A549 (cell line): Measurements from ENCODE around the gene MYO1D. TPM values are rescaled to one million over a fixed set of nuclear protein-coding genes. Genes with fewer than 3 reads are reported as not detected.

Experiments used
- ATAC-seq, 2 experiments: fragments of 200-7000 bp in 1 of 2; fragments of >200 bp in 1 of 2; cut with Nextera tagmentation in 1 of 2; cut with Tn5 transposase in 1 of 2; 3 replicates each; pipeline versions ENCODE4 v1.8.0 to v1.9.1; 2018 to 2020; ENCODE audit warnings: mild to moderate bottlenecking in 1 of 2, moderate library complexity in 1 of 2
- CTCF ChIA-PET: fragments of 300-600 bp; sonication (Branson Sonifier 250); formaldehyde crosslinking; extraction: SDS; loops from one replicate; lab custom pipeline; 2021; ENCODE audit warnings: antibody characterized with exemption, inconsistent platforms; lab: Yijun Ruan, JAX
- POLR2A ChIA-PET: fragments of 350-600 bp; formaldehyde crosslinking; extraction: SDS; loops from one replicate; lab custom pipeline; 2021; ENCODE audit warnings: antibody characterized with exemption, inconsistent platforms; lab: Yijun Ruan, JAX
- DNase-seq, 2 experiments: peaks; one replicate each; pipeline versions ENCODE4 v3.0.0 to v3.0.0-alpha.2; 2011 to 2016; ENCODE audit warnings: low read depth in 1 of 2, low spot score in 1 of 2
- FAIRE-seq: peaks from 2 replicates; lab custom pipeline; 2011; peaks lifted over from hg19 to GRCh38; lab: Jason Lieb, UNC
- H3K27ac ChIP-seq, 2 experiments: fragments of >200 bp; sonication (Bioruptor Twin); formaldehyde crosslinking; 3 replicates each; pipeline ENCODE4 v1.5.1; 2016 to 2017
- H3K4me1 ChIP-seq: fragments of >200 bp; sonication (Bioruptor Twin); formaldehyde crosslinking; 3 replicates; pipeline ENCODE4 v1.6.1; 2016
- H3K4me2 ChIP-seq: fragments of >200 bp; sonication (Bioruptor Twin); formaldehyde crosslinking; 3 replicates; pipeline ENCODE4 v1.6.1; 2016
- H3K4me3 ChIP-seq: fragments of >200 bp; sonication (Bioruptor Twin); formaldehyde crosslinking; 3 replicates; pipeline ENCODE4 v1.5.1; 2016
- H3K9me3 ChIP-seq: fragments of >200 bp; sonication (Bioruptor Twin); formaldehyde crosslinking; 3 replicates; pipeline ENCODE4 v1.6.1; 2016
- CHD2 ChIP-seq: fragments of 150-350 bp; IDR thresholded peaks from 2 replicates; pipeline ENCODE4 v1.6.1; 2014; ENCODE audit warnings: low read length; ENCODE audit not compliant: partially characterized antibody
- CHD4 ChIP-seq: fragments of 200-600 bp; sonication (generic); IDR thresholded peaks from 2 replicates; pipeline ENCODE4 v1.6.1; 2016; ENCODE audit warnings: antibody characterized with exemption, mild to moderate bottlenecking, borderline replicate concordance
- EHF ChIP-seq: fragments of 250-450 bp; sonication (Bioruptor Pico); IDR thresholded peaks from 2 replicates; pipeline ENCODE4 v1.5.0; 2020; ENCODE audit warnings: mild to moderate bottlenecking
- EHMT2 ChIP-seq: fragments of 200-600 bp; sonication (generic); IDR thresholded peaks from 2 replicates; pipeline ENCODE4 v1.6.1; 2016; ENCODE audit warnings: antibody characterized with exemption, low read depth, mild to moderate bottlenecking, moderate library complexity
- ELK1 ChIP-seq: fragments of 150-350 bp; IDR thresholded peaks from 2 replicates; pipeline ENCODE4 v1.6.1; 2014; ENCODE audit warnings: low read depth, mild to moderate bottlenecking, low read length
- HEYL ChIP-seq: fragments of 250-450 bp; sonication (Bioruptor Pico); IDR thresholded peaks from 2 replicates; pipeline ENCODE4 v1.8.0; 2021; ENCODE audit warnings: mild to moderate bottlenecking, moderate library complexity
- HMGXB4 ChIP-seq: fragments of 250-450 bp; sonication (Bioruptor Pico); IDR thresholded peaks from 2 replicates; pipeline ENCODE4 v1.5.0; 2021; ENCODE audit warnings: mild to moderate bottlenecking, moderate library complexity, borderline replicate concordance
- HOXB5 ChIP-seq: fragments of 250-450 bp; sonication (Bioruptor Pico); IDR thresholded peaks from 2 replicates; pipeline ENCODE4 v1.5.0; 2020; ENCODE audit warnings: mild to moderate bottlenecking, moderate library complexity
- KDM5A ChIP-seq: fragments of 200-600 bp; sonication (generic); IDR thresholded peaks from 2 replicates; pipeline ENCODE4 v1.6.1; 2016; ENCODE audit warnings: antibody characterized with exemption, mild to moderate bottlenecking
- MYC ChIP-seq: IDR thresholded peaks from 2 replicates; pipeline ENCODE4 v1.6.1; 2012; ENCODE audit warnings: mild to moderate bottlenecking, inconsistent platforms, low read length, improper control_type of control experiment, borderline replicate concordance
- NPAS2 ChIP-seq: fragments of 250-450 bp; sonication (Bioruptor Pico); IDR thresholded peaks from 2 replicates; pipeline ENCODE4 v1.8.0; 2022; ENCODE audit warnings: mild to moderate bottlenecking, moderate library complexity, borderline replicate concordance
- NR3C1 ChIP-seq: fragments of >200 bp; sonication (Bioruptor Twin); formaldehyde crosslinking; IDR thresholded peaks from 3 replicates; pipeline ENCODE4 v1.6.1; 2017
- PBX3 ChIP-seq: IDR thresholded peaks from 2 replicates; pipeline ENCODE4 v1.6.1; 2012
- POLR2A ChIP-seq: IDR thresholded peaks from 2 replicates; pipeline ENCODE4 v1.6.1; 2012; ENCODE audit warnings: mild to moderate bottlenecking, low read length
- RAD21 ChIP-seq, 2 experiments: fragments of >200 bp in 1 of 2; sonication (Bioruptor Twin) in 1 of 2; formaldehyde crosslinking in 1 of 2; IDR thresholded peaks in 1 of 2; conservative IDR thresholded peaks in 1 of 2; 2 replicates in 1 of 2; 3 replicates in 1 of 2; pipeline ENCODE4 v1.6.1; 2012 to 2018; ENCODE audit warnings: inconsistent platforms in 1 of 2
- RCOR1 ChIP-seq: fragments of 150-350 bp; IDR thresholded peaks from 2 replicates; pipeline ENCODE4 v1.6.1; 2014; ENCODE audit warnings: antibody characterized with exemption, low read length, low read depth
- RFX5 ChIP-seq: fragments of 450-650 bp; IDR thresholded peaks from 2 replicates; pipeline ENCODE4 v1.7.1; 2014; ENCODE audit warnings: antibody characterized with exemption, mild to moderate bottlenecking, moderate library complexity
- SMC3 ChIP-seq: fragments of >200 bp; sonication (Bioruptor Twin); formaldehyde crosslinking; IDR thresholded peaks from 3 replicates; pipeline ENCODE4 v1.6.1; 2018; ENCODE audit warnings: inconsistent platforms
- SREBF2 ChIP-seq: fragments of 450-650 bp; IDR thresholded peaks from 2 replicates; pipeline ENCODE4 v1.6.1; 2014; ENCODE audit warnings: mild to moderate bottlenecking, moderate library complexity
- TFCP2L1 ChIP-seq: fragments of 250-450 bp; sonication (Bioruptor Pico); IDR thresholded peaks from 2 replicates; pipeline ENCODE4 v1.5.0; 2021; ENCODE audit warnings: mild to moderate bottlenecking
- ZC3H11A ChIP-seq: fragments of 450-650 bp; IDR thresholded peaks from 2 replicates; pipeline ENCODE4 v1.6.1; 2014; ENCODE audit warnings: antibody characterized with exemption, mild to moderate bottlenecking
- WGBS: methylation state at CpG from one replicate; pipeline ENCODE4 v1.1.6; 2017; ENCODE audit errors: missing lambda C conversion rate; 5-methylcytosine and 5-hydroxymethylcytosine counted together
- polyA plus RNA-seq, 4 experiments: library from polyadenylated mRNA; depleted of rRNA in 3 of 4; stranded (reverse); fragments of >200 nt; fragmentation: RNase III in 1 of 4; extraction: RNeasy Plus Mini Kit Qiagen cat#74134 plus additional on column Dnase treatment in 1 of 4; gene quantifications; 2 replicates in 3 of 4; 3 replicates in 1 of 4; pipeline ENCODE4 v1.2.3, GENCODE V29; 2011 to 2017

The MYO1D gene
- polyA plus RNA-seq, 2 of the 4 experiments (the other 2 are of a cell fraction): 2.8 to 4.2 TPM

- TF ChIP-seq ELK1 (no peak), TFCP2L1 (CRISPR knock-in tag) (no peak), CHD4 (no peak), NPAS2 (CRISPR knock-in tag) (no peak), CHD2 (no peak), RFX5 (no peak), HMGXB4 (CRISPR knock-in tag) (no peak), HOXB5 (no peak), ZC3H11A (no peak), MYC (no peak)
These were observed 379.3 kb downstream of the MYO1D start (continued) for GRCh38 chr17:32497431-32498205.

GRCh38 chr17:32496395-32497073 lies 380.4 kb downstream of the MYO1D start:
- H3K27ac ChIP-seq: peak overlapping the region; percentile 38 to 53; a peak in 3 of 6 replicates
- ATAC-seq: peak; percentile 8 to 65; a peak in 4 of 6 replicates
- peak overlapping the region; percentile 19; the same call in 1 of the 3 replicates for H3K4me2 ChIP-seq
- no peaks in the 10 kb centered on the region for H3K9me3 ChIP-seq
- H3K4me3 ChIP-seq: no peak overlapping the region
- FAIRE-seq: no peak
- H3K4me1 ChIP-seq: peaks cover 12% of the 10 kb centered on the region; the same call in 2 of the 3 replicates
- ChIA-PET CTCF (interaction anchor here (0.6 to 2.0 kb wide), 6 partner anchors 10 to 162 kb away, joined by 3 to 11 read pairs (median 4); partner anchors contain the start of gene CDK5R1), POLR2A (no interaction called here)
- no peak for DNase-seq
- TF ChIP-seq CHD4: no peak
- TF ChIP-seq POLR2A: no peak
- no peak for TF ChIP-seq PBX3
- no peak for TF ChIP-seq RCOR1
- no peak for TF ChIP-seq RAD21 (conservative IDR thresholded peaks at IDR 0.05 in 1 of 2, IDR thresholded peaks at IDR 0.05 in 1 of 2)
- no peak for TF ChIP-seq EHMT2
- 50% methylated on average over 15 of the region's 16 CpGs for WGBS

GRCh38 chr17:32495359-32496231 lies 381.3 kb downstream of the MYO1D start:
- DNase-seq (no peak), ATAC-seq (peak in 1 of 2 experiments; percentile 13; a peak in 3 of 6 replicates), FAIRE-seq (no peak)
- H3K4me1 ChIP-seq: peaks cover 12% of the 10 kb centered on the region; the same call in 2 of the 3 replicates
- H3K9me3 ChIP-seq: no peaks in the 10 kb centered on the region
- POLR2A ChIA-PET: no interaction called here
- WGBS: 86% methylated on average over 43 of the region's 45 CpGs
- TF ChIP-seq RCOR1 (no peak), SREBF2 (no peak), NR3C1 (no peak), HEYL (CRISPR knock-in tag) (no peak), NPAS2 (CRISPR knock-in tag) (no peak), SMC3 (no peak), MYC (no peak), CHD2 (no peak), KDM5A (no peak), EHF (no peak)
- CTCF ChIA-PET: interaction anchor here (0.9 to 2.0 kb wide), 5 partner anchors 9 to 163 kb away, joined by 3 to 11 read pairs (median 6); partner anchors contain the start of gene CDK5R1
- H3K27ac ChIP-seq: peak overlapping the region in 1 of 2 experiments; percentile 29; a peak in 2 of 6 replicates
- H3K4me2 ChIP-seq: no peak overlapping the region
- H3K4me3 ChIP-seq: no peak overlapping the region
